ENCODE results near the gene AKAP6. TPM values are rescaled to one million over a fixed set of nuclear protein-coding genes. Genes with fewer than 3 reads are reported as not detected.

The AKAP6 gene
- total RNA-seq, 1 donor from 2014 or later, result 600 TPM

- peaks cover 33% of the 10 kb centered on the region for H3K4me1 Mint-ChIP-seq (ENCODE audit: low read depth, unreplicated experiment)
- H3K27ac Mint-ChIP-seq (ENCODE audit: unreplicated experiment), result peak overlapping the region; percentile 50
- H3K9me3 Mint-ChIP-seq (ENCODE audit: unreplicated experiment), result peaks cover 2% of the 10 kb centered on the region
- H3K36me3 Mint-ChIP-seq (ENCODE audit: unreplicated experiment), result no peaks in the 10 kb centered on the region
- no peak for DNase-seq
- no peaks in the 10 kb centered on the region for H3K27me3 Mint-ChIP-seq (ENCODE audit: unreplicated experiment)
- TF ChIP-seq, protein P1, sequence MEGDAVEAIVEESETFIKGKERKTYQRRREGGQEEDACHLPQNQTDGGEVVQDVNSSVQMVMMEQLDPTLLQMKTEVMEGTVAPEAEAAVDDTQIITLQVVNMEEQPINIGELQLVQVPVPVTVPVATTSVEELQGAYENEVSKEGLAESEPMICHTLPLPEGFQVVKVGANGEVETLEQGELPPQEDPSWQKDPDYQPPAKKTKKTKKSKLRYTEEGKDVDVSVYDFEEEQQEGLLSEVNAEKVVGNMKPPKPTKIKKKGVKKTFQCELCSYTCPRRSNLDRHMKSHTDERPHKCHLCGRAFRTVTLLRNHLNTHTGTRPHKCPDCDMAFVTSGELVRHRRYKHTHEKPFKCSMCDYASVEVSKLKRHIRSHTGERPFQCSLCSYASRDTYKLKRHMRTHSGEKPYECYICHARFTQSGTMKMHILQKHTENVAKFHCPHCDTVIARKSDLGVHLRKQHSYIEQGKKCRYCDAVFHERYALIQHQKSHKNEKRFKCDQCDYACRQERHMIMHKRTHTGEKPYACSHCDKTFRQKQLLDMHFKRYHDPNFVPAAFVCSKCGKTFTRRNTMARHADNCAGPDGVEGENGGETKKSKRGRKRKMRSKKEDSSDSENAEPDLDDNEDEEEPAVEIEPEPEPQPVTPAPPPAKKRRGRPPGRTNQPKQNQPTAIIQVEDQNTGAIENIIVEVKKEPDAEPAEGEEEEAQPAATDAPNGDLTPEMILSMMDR (IDR thresholded peaks at IDR 0.05; ENCODE audit: partially characterized antibody, unreplicated experiment), result no peak
- no peak overlapping the region for H3K4me3 Mint-ChIP-seq (ENCODE audit: unreplicated experiment)
Observed at GRCh38 chr14:32414808-32415255, 85.7 kb downstream of the AKAP6 start.

- no peak overlapping the region for H3K4me3 Mint-ChIP-seq (ENCODE audit: unreplicated experiment)
- H3K27ac Mint-ChIP-seq (ENCODE audit: unreplicated experiment), result no peak overlapping the region
- H3K4me1 Mint-ChIP-seq (ENCODE audit: low read depth, unreplicated experiment), result peaks cover 35% of the 10 kb centered on the region
- H3K27me3 Mint-ChIP-seq (ENCODE audit: unreplicated experiment), result peaks cover 4% of the 10 kb centered on the region
- DNase-seq, result no peak
- H3K36me3 Mint-ChIP-seq (ENCODE audit: unreplicated experiment), result peaks cover 8% of the 10 kb centered on the region
- H3K9me3 Mint-ChIP-seq (ENCODE audit: unreplicated experiment), result peaks cover 5% of the 10 kb centered on the region
- TF ChIP-seq, protein P1 (IDR thresholded peaks at IDR 0.05; ENCODE audit: partially characterized antibody, unreplicated experiment), result no peak
Observed at GRCh38 chr14:32417956-32418552, 89.0 kb downstream of the AKAP6 start.

GRCh38 chr14:32419429-32419828 lies 90.3 kb downstream of the AKAP6 start:
- DNase-seq, result no peak

DNA sequence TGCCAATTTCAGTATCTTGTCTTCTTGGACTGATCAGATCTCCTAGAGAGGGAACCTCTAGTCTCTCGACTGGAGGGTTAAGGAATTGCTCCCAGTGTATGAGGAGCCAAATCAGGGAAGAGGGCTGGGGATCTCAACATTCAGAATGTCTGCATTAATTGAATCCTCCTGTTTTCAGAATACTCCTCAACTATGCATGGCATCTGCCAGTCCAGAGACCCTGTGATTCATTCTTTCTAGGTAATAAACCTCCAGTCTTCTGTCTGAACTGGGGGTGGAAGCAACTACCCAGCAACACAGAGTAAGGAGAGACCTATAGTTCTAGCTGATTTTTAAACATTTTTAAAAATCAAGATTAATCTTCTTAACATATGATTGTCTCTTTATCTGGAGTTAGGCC lies 92.7 kb downstream of the AKAP6 start:
- Mint-ChIP-seq H3K4me1 (ENCODE audit: low read depth, unreplicated experiment) (peaks cover 27% of the 10 kb centered on the region), H3K9me3 (ENCODE audit: unreplicated experiment) (peaks cover 12% of the 10 kb centered on the region), H3K4me3 (ENCODE audit: unreplicated experiment) (no peak overlapping the region), H3K27me3 (ENCODE audit: unreplicated experiment) (peaks cover 5% of the 10 kb centered on the region), H3K36me3 (ENCODE audit: unreplicated experiment) (peaks cover 8% of the 10 kb centered on the region), H3K27ac (ENCODE audit: unreplicated experiment) (no peak overlapping the region)
- no peak for DNase-seq
- TF ChIP-seq, protein P1 (IDR thresholded peaks at IDR 0.05; ENCODE audit: partially characterized antibody, unreplicated experiment), result no peak

More at GRCh38 chr14:32419429-32419828, 90.3 kb downstream of the AKAP6 start:
- Mint-ChIP-seq H3K4me1 (ENCODE audit: low read depth, unreplicated experiment) (peaks cover 29% of the 10 kb centered on the region), H3K27me3 (ENCODE audit: unreplicated experiment) (peaks cover 4% of the 10 kb centered on the region), H3K36me3 (ENCODE audit: unreplicated experiment) (peaks cover 8% of the 10 kb centered on the region), H3K4me3 (ENCODE audit: unreplicated experiment) (no peak overlapping the region), H3K9me3 (ENCODE audit: unreplicated experiment) (peaks cover 5% of the 10 kb centered on the region), H3K27ac (ENCODE audit: unreplicated experiment) (no peak overlapping the region)
- TF ChIP-seq, protein P1 (IDR thresholded peaks at IDR 0.05; ENCODE audit: partially characterized antibody, unreplicated experiment), result no peak

DNA sequence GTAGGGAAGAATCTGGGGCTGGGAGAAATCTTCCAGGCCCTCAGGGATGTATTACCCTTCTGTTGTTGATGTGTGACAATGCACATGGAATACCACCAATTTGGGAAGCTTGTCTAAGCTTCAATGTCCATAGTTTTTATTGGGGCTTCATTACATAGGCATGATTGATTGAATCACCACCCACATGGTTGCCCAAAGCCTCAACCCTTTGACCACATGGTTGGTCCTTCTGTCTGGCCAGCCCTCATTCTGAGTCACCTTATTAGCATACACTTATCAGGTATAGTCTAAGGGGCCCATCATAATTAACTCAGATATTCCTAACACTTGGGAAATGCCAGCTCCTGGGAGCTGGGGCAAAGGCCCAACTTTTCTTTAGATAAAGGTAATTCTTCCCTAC lies 93.3 kb downstream of the AKAP6 start:
- no peak overlapping the region for H3K27ac Mint-ChIP-seq (ENCODE audit: unreplicated experiment)
- peaks cover 33% of the 10 kb centered on the region for H3K4me1 Mint-ChIP-seq (ENCODE audit: low read depth, unreplicated experiment)
- H3K9me3 Mint-ChIP-seq (ENCODE audit: unreplicated experiment), result peaks cover 13% of the 10 kb centered on the region

More for the DNA sequence above, 93.3 kb downstream of the AKAP6 start:
- TF ChIP-seq, protein P1 (IDR thresholded peaks at IDR 0.05; ENCODE audit: partially characterized antibody, unreplicated experiment), result no peak
- Mint-ChIP-seq H3K36me3 (ENCODE audit: unreplicated experiment) (peaks cover 8% of the 10 kb centered on the region), H3K4me3 (ENCODE audit: unreplicated experiment) (no peak overlapping the region), H3K27me3 (ENCODE audit: unreplicated experiment) (peaks cover 6% of the 10 kb centered on the region)
- DNase-seq, result no peak

Measured in glutamatergic neuron (in vitro differentiated cells).